GM23338 (cell line): ENCODE data around the gene B3GALT2. TPM values are rescaled to one million over a fixed set of nuclear protein-coding genes. Genes with fewer than 3 reads are reported as not detected.
A peak's percentile ranks its signal among the peaks of the same experiment; 100 is the strongest.

Experiments
- ATAC-seq: fragments of 200-7000 bp; cut with Tn5 transposase; 3 replicates; pipeline ENCODE4 v1.9.1; 2020
- DNase-seq: peaks from one replicate; pipeline ENCODE4 v3.0.0-alpha.2; 2015; ENCODE audit warnings: low spot score
- H2AFZ ChIP-seq: fragments of 200-600 bp; sonication (generic); 2 replicates; pipeline ENCODE4 v1.8.0; 2016; ENCODE audit warnings: antibody characterized with exemption, mild to moderate bottlenecking, moderate library complexity
- H3F3A ChIP-seq: fragments of 200-600 bp; sonication (generic); replicated peaks from 2 replicates; pipeline ENCODE4 v1.8.0; 2017; ENCODE audit warnings: antibody characterized with exemption, mixed run types, low read depth
- H3K27ac ChIP-seq: fragments of 200-600 bp; sonication (generic); 2 replicates; pipeline ENCODE4 v1.6.1; 2016; ENCODE audit warnings: low read depth
- H3K27me3 ChIP-seq: fragments of 200-600 bp; sonication (generic); 2 replicates; pipeline ENCODE4 v1.8.0; 2016; ENCODE audit warnings: mild to moderate bottlenecking, mixed run types, moderate library complexity; ENCODE audit not compliant: insufficient read depth
- H3K36me3 ChIP-seq: fragments of 200-600 bp; sonication (generic); 2 replicates; pipeline ENCODE4 v1.8.0; 2016; ENCODE audit warnings: mild to moderate bottlenecking; ENCODE audit not compliant: insufficient read depth
- H3K4me1 ChIP-seq: fragments of 200-600 bp; sonication (generic); 2 replicates; pipeline ENCODE4 v1.8.0; 2016; ENCODE audit warnings: mild to moderate bottlenecking, moderate library complexity; ENCODE audit not compliant: insufficient read depth
- H3K4me2 ChIP-seq: fragments of 200-600 bp; sonication (generic); 2 replicates; pipeline ENCODE4 v1.7.1; 2017; ENCODE audit warnings: mixed run types
- H3K4me3 ChIP-seq: fragments of 200-600 bp; sonication (generic); 2 replicates; pipeline ENCODE4 v1.6.1; 2016; ENCODE audit warnings: mixed run types
- H3K79me2 ChIP-seq: fragments of 200-600 bp; sonication (generic); replicated peaks from 2 replicates; pipeline ENCODE4 v1.8.0; 2017; ENCODE audit warnings: mild to moderate bottlenecking; ENCODE audit not compliant: insufficient read depth
- H3K9me2 ChIP-seq: fragments of 200-600 bp; sonication (generic); 2 replicates; pipeline ENCODE4 v1.8.0; 2017; ENCODE audit not compliant: insufficient read depth
- H4K20me1 ChIP-seq: fragments of 200-600 bp; sonication (generic); replicated peaks from 2 replicates; pipeline ENCODE4 v1.8.0; 2017; ENCODE audit warnings: mild to moderate bottlenecking; ENCODE audit not compliant: insufficient read depth
- H3K27ac Mint-ChIP-seq: 2 replicates; pipeline ENCODE4 v1.8.0; 2020; ENCODE audit warnings: inconsistent platforms, mild to moderate bottlenecking, moderate library complexity, mixed read lengths
- H3K27me3 Mint-ChIP-seq: 3 replicates; pipeline ENCODE4 v1.8.0; 2022; ENCODE audit warnings: low read depth, mild to moderate bottlenecking, moderate library complexity, mixed read lengths, inconsistent platforms; ENCODE audit not compliant: insufficient read depth, poor library complexity
- H3K36me3 Mint-ChIP-seq: 3 replicates; pipeline ENCODE4 v1.8.0; 2021; ENCODE audit warnings: low read depth, mild to moderate bottlenecking, inconsistent platforms, moderate library complexity, mixed read lengths
- H3K4me1 Mint-ChIP-seq: 3 replicates; pipeline ENCODE4 v1.8.0; 2020; ENCODE audit warnings: mild to moderate bottlenecking, inconsistent platforms, mixed read lengths
- H3K4me3 Mint-ChIP-seq: 3 replicates; pipeline ENCODE4 v1.8.0; 2021; ENCODE audit warnings: moderate library complexity, mild to moderate bottlenecking, inconsistent platforms, mixed read lengths
- H3K9me3 Mint-ChIP-seq: 3 replicates; pipeline ENCODE4 v1.8.0; 2020; ENCODE audit warnings: moderate library complexity, mild to moderate bottlenecking, inconsistent platforms, mixed read lengths
- CREB1 ChIP-seq: fragments of 250-450 bp; sonication (Bioruptor Pico); IDR thresholded peaks from 2 replicates; pipeline ENCODE4 v1.5.0; 2020; ENCODE audit warnings: low read depth, mild to moderate bottlenecking, moderate library complexity
- CTCF ChIP-seq, 2 experiments: fragments of 200-600 bp in 1 of 2; sonication (generic) in 1 of 2; conservative IDR thresholded peaks; 2 replicates each; pipeline versions ENCODE4 v1.5.1 to v1.6.1; 2016 to 2017; ENCODE audit warnings: antibody characterized with exemption in 2 of 2, low read depth in 2 of 2, mild to moderate bottlenecking in 2 of 2, moderate library complexity in 1 of 2
- EZH2 ChIP-seq: fragments of 200-600 bp; sonication (generic); IDR thresholded peaks from one replicate; pipeline ENCODE4 v1.8.0; 2017; ENCODE audit warnings: antibody characterized with exemption, mild to moderate bottlenecking, low read depth; ENCODE audit not compliant: unreplicated experiment
- EZH2phosphoT487 ChIP-seq: fragments of 200-600 bp; sonication (generic); IDR thresholded peaks from one replicate; pipeline ENCODE4 v1.8.1; 2018; ENCODE audit warnings: antibody characterized with exemption; ENCODE audit not compliant: unreplicated experiment
- JUNB ChIP-seq: IDR thresholded peaks from one replicate; pipeline ENCODE4 v1.6.1; 2016; ENCODE audit warnings: antibody characterized with exemption; ENCODE audit not compliant: unreplicated experiment
- NANOG ChIP-seq: IDR thresholded peaks from 2 replicates; pipeline ENCODE4 v1.6.1; 2016; ENCODE audit warnings: antibody characterized with exemption, borderline replicate concordance
- POLR2AphosphoS5 ChIP-seq: IDR thresholded peaks from 2 replicates; pipeline ENCODE4 v1.6.1; 2016; ENCODE audit warnings: antibody characterized with exemption, low read depth
- STAT1 ChIP-seq: IDR thresholded peaks from one replicate; pipeline ENCODE4 v1.6.1; 2016; ENCODE audit warnings: antibody characterized with exemption; ENCODE audit not compliant: unreplicated experiment
- ZNF114 ChIP-seq: fragments of 250-450 bp; sonication (Bioruptor Pico); IDR thresholded peaks from 2 replicates; pipeline ENCODE4 v1.5.0; 2020; ENCODE audit warnings: mild to moderate bottlenecking, moderate library complexity
- ZNF331 ChIP-seq: fragments of 250-450 bp; sonication (Bioruptor Pico); IDR thresholded peaks from 2 replicates; pipeline ENCODE4 v1.5.0; 2020; ENCODE audit warnings: low read depth, mild to moderate bottlenecking, moderate library complexity
- ZNF462 ChIP-seq: fragments of 250-450 bp; sonication (Bioruptor Pico); IDR thresholded peaks from 2 replicates; pipeline ENCODE4 v1.5.0; 2020; ENCODE audit warnings: mild to moderate bottlenecking, moderate library complexity
- polyA plus RNA-seq: library from polyadenylated mRNA; unstranded; fragments of >200 nt; fragmentation: Nextera tagmentation; extraction: Ambion mirVana; gene quantifications from 2 replicates; pipeline ENCODE4 v1.2.1, GENCODE V29; 2016
- total RNA-seq: library from RNA; depleted of rRNA; stranded (reverse); fragments of >200 nt; shearing (Covaris generic); gene quantifications from 2 replicates; pipeline ENCODE4 v1.2.3, GENCODE V29; 2014
- TF ChIP-seq, protein P1 (sequence below): IDR thresholded peaks from 2 replicates; pipeline ENCODE4 v1.6.1; 2016; ENCODE audit warnings: antibody characterized with exemption

B3GALT2 gene
- total and polyA plus RNA-seq, 2 experiments from 2014 or later, result 1.2 TPM; not detected in 1

- Histone ChIP-seq H3K27ac (no peak overlapping the region), H3K79me2 (peaks cover 95% of the 10 kb centered on the region), H2AFZ (no peak overlapping the region), H3K36me3 (peaks cover 6% of the 10 kb centered on the region; the same call in 1 of the 2 replicates), H3K4me1 (no peaks in the 10 kb centered on the region), H3K27me3 (no peaks in the 10 kb centered on the region), H3K4me3 (no peak overlapping the region), H3F3A (no peaks in the 10 kb centered on the region), H3K9me2 (no peaks in the 10 kb centered on the region), H4K20me1 (no peaks in the 10 kb centered on the region; the same call in 1 of the 2 replicates), H3K4me2 (no peak overlapping the region)
- ATAC-seq (no peak), DNase-seq (peak; percentile 20)
- H3K27ac Mint-ChIP-seq, result no peak overlapping the region
- H3K9me3 Mint-ChIP-seq, result peaks cover 23% of the 10 kb centered on the region; the same call in 2 of the 3 replicates
- peaks cover 1% of the 10 kb centered on the region for H3K27me3 Mint-ChIP-seq
- TF ChIP-seq STAT1 (no peak), CREB1 (no peak)
- H3K36me3 Mint-ChIP-seq, result peaks cover 32% of the 10 kb centered on the region
- peaks cover 3% of the 10 kb centered on the region; the same call in 2 of the 3 replicates for H3K4me1 Mint-ChIP-seq
- no peak overlapping the region for H3K4me3 Mint-ChIP-seq
Measured at GRCh38 chr1:193192586-193192985, 6.2 kb upstream of the B3GALT2 start.

GRCh38 chr1:193190096-193190744 is 3.8 kb upstream of the B3GALT2 start:
- Histone ChIP-seq H3K9me2 (no peaks in the 10 kb centered on the region), H3K4me1 (0 out of 2 replicates have a peak, but pooled peaks cover 7% of the 10 kb centered on the region), H3F3A (no peaks in the 10 kb centered on the region), H3K27ac (no peak overlapping the region), H2AFZ (no peak overlapping the region), H3K4me2 (no peak overlapping the region), H3K27me3 (no peaks in the 10 kb centered on the region), H3K4me3 (no peak overlapping the region), H3K79me2 (peaks cover 94% of the 10 kb centered on the region), H4K20me1 (no peaks in the 10 kb centered on the region; the same call in 1 of the 2 replicates), H3K36me3 (peaks cover 6% of the 10 kb centered on the region; the same call in 1 of the 2 replicates)
- no peak for ATAC-seq
- peaks cover 32% of the 10 kb centered on the region for H3K36me3 Mint-ChIP-seq
- no peak for DNase-seq
- H3K4me1 Mint-ChIP-seq, result peaks cover 27% of the 10 kb centered on the region; the same call in 2 of the 3 replicates
- peak overlapping the region; percentile 41 for H3K27ac Mint-ChIP-seq
- peaks cover 23% of the 10 kb centered on the region; the same call in 2 of the 3 replicates for H3K9me3 Mint-ChIP-seq
- H3K27me3 Mint-ChIP-seq, result peaks cover 1% of the 10 kb centered on the region
- no peak overlapping the region for H3K4me3 Mint-ChIP-seq
- TF ChIP-seq CREB1, result no peak
- TF ChIP-seq JUNB, result no peak
- TF ChIP-seq EZH2phosphoT487, result no peak
- no peak for TF ChIP-seq ZNF114
- TF ChIP-seq POLR2AphosphoS5, result no peak
- no peak for TF ChIP-seq STAT1
- no peak for TF ChIP-seq ZNF462 (CRISPR knock-in tag)
- TF ChIP-seq, protein P1, sequence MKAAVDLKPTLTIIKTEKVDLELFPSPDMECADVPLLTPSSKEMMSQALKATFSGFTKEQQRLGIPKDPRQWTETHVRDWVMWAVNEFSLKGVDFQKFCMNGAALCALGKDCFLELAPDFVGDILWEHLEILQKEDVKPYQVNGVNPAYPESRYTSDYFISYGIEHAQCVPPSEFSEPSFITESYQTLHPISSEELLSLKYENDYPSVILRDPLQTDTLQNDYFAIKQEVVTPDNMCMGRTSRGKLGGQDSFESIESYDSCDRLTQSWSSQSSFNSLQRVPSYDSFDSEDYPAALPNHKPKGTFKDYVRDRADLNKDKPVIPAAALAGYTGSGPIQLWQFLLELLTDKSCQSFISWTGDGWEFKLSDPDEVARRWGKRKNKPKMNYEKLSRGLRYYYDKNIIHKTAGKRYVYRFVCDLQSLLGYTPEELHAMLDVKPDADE, result no peak
- no peak for TF ChIP-seq CTCF (conservative IDR thresholded peaks at IDR 0.05; ENCODE audit: low read depth in 2 of 2)
- no peak for TF ChIP-seq EZH2
- TF ChIP-seq ZNF331 (CRISPR knock-in tag), result no peak
- no peak for TF ChIP-seq NANOG
